HUES48 (cell line): ENCODE measurements around the gene PIGS.

Source experiments
- H3K27ac ChIP-seq: one replicate; pipeline ENCODE4 v1.7.0; 2013; ENCODE audit warnings: low read depth, low read length, inconsistent platforms
- H3K27me3 ChIP-seq: 2 replicates; pipeline ENCODE4 v1.6.1; 2013; ENCODE audit warnings: mild to moderate bottlenecking, low read length; ENCODE audit not compliant: control insufficient read depth, insufficient read depth
- H3K36me3 ChIP-seq: 2 replicates; pipeline ENCODE4 v1.6.1; 2013; ENCODE audit warnings: low read length; ENCODE audit not compliant: control insufficient read depth, insufficient read depth
- H3K4me1 ChIP-seq: 2 replicates; pipeline ENCODE4 v1.6.1; 2013; ENCODE audit warnings: mild to moderate bottlenecking, low read length; ENCODE audit not compliant: control insufficient read depth, insufficient read depth
- H3K4me3 ChIP-seq: 2 replicates; pipeline ENCODE4 v1.5.1; 2013; ENCODE audit warnings: mild to moderate bottlenecking, low read depth, low read length
- H3K9ac ChIP-seq: 2 replicates; pipeline ENCODE4 v1.6.1; 2013; ENCODE audit warnings: mild to moderate bottlenecking, low read depth, low read length, moderate library complexity
- H3K9me3 ChIP-seq: 2 replicates; pipeline ENCODE4 v1.6.1; 2013; ENCODE audit warnings: low read length; ENCODE audit not compliant: control insufficient read depth, insufficient read depth

The PIGS gene

DNA sequence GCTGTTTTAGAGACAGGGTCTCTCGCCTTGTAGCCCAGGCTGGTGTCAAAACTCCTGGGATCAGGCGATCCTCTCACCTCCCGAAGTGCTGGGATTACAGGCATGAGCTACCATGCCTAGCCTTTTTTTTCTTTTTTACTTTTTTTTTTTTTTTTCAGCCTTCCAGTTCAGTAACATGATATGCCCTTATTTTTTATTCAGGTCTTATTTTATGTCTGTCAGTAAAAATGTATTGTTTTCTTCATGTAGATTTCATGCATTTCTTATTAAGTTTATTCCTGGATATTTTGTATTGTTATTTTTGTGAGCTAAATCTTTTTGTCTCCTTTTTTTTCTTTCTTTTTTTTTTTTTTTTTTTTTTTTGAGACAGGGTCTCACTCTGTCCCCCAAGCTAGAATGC is 67.9 kb downstream of the PIGS start:
- Histone ChIP-seq H3K36me3 (no peaks in the 10 kb centered on the region), H3K27me3 (no peaks in the 10 kb centered on the region; the same call in 1 of the 2 replicates), H3K9ac (no peak overlapping the region), H3K27ac (no peak overlapping the region), H3K4me3 (no peak overlapping the region), H3K4me1 (peaks cover 9% of the 10 kb centered on the region; the same call in 1 of the 2 replicates), H3K9me3 (no peaks in the 10 kb centered on the region)
